Subcutaneous adipose tissue (tissue), 4 donors: ENCODE measurements around the gene SKI. TPM values are rescaled to one million over a fixed set of nuclear protein-coding genes. Genes with fewer than 3 reads are reported as not detected.

Source experiments
- CTCF ChIP-seq: fragments of 450-650 bp; IDR thresholded peaks from one replicate; pipeline ENCODE4 v1.5.1; 2016; ENCODE audit warnings: low read depth, mild to moderate bottlenecking, control low read depth, antibody characterized with exemption, moderate library complexity
- total RNA-seq, 4 donors: library from RNA; depleted of rRNA; stranded (reverse); fragments of >200 nt; gene quantifications; one replicate each; pipeline ENCODE4 v1.1.0, GENCODE V29; 2016

The SKI gene
- total RNA-seq, 4 donors from 2014 or later, result 24.3 to 67.6 (median 27.8) TPM

GRCh38 chr1:2213576-2214505 lies 14.3 kb upstream of the SKI start:
- TF ChIP-seq CTCF, result no peak

- no peak for TF ChIP-seq CTCF
Observed at GRCh38 chr1:2214541-2215241, 13.4 kb upstream of the SKI start.

GRCh38 chr1:2215329-2215728 lies 12.8 kb upstream of the SKI start:
- TF ChIP-seq CTCF, result no peak

- no peak for TF ChIP-seq CTCF
Observed at GRCh38 chr1:2215909-2216766, 12.0 kb upstream of the SKI start.

- TF ChIP-seq CTCF, result no peak
Observed at GRCh38 chr1:2216767-2217058, 11.4 kb upstream of the SKI start.

GRCh38 chr1:2221271-2221670 lies 6.8 kb upstream of the SKI start:
- TF ChIP-seq CTCF, result no peak
